SIG-M5 treated with dmso at 0.1 percent for 504 hours (cell line): ENCODE measurements around the gene GNG13.

Source experiments
- DNase-seq: peaks from one replicate; lab custom pipeline; 2025; ENCODE audit not compliant: unreplicated experiment; lab: John Stamatoyannopoulos, UW

Gene GNG13

GRCh38 chr16:795580-796229 lies 4.8 kb downstream of the GNG13 start:
- DNase-seq: peak; percentile 32

GRCh38 chr16:794853-795466 lies 5.6 kb downstream of the GNG13 start:
- DNase-seq: no peak

- no peak for DNase-seq
Measured at GRCh38 chr16:794091-794822, 6.3 kb downstream of the GNG13 start.

- DNase-seq: no peak
Measured at GRCh38 chr16:793414-793813, 7.1 kb downstream of the GNG13 start.

- DNase-seq: no peak
Measured at GRCh38 chr16:792221-792995, 8.1 kb downstream of the GNG13 start.

- DNase-seq: no peak
Measured at GRCh38 chr16:791131-791530, 9.4 kb downstream of the GNG13 start.

- DNase-seq: no peak
Measured at GRCh38 chr16:790086-790485, 10.4 kb downstream of the GNG13 start.

GRCh38 chr16:789191-789850 lies 11.2 kb downstream of the GNG13 start:
- DNase-seq: no peak

- DNase-seq: peak; percentile 77
Measured at GRCh38 chr16:788399-789126, 12.0 kb downstream of the GNG13 start, which contains the start of gene CHTF18. Gene CHTF18 (plus strand): TSS chr16:788620. CDS start chr16:788685, 65 bp downstream.

- DNase-seq: no peak
Measured at GRCh38 chr16:787978-788398, 12.5 kb downstream of the GNG13 start, which contains the start of gene RPUSD1. Gene RPUSD1 (minus strand): TSS chr16:788381. CDS start chr16:787737, 644 bp downstream.

GRCh38 chr16:787321-787966 lies 13.1 kb downstream of the GNG13 start:
- DNase-seq: no peak

GRCh38 chr16:785563-786535 lies 14.7 kb downstream of the GNG13 start:
- no peak for DNase-seq

- no peak for DNase-seq
Measured at GRCh38 chr16:784431-784830, 16.1 kb downstream of the GNG13 start.

GRCh38 chr16:783404-784161 lies 17.0 kb downstream of the GNG13 start:
- DNase-seq: no peak

GRCh38 chr16:782766-783403 lies 17.6 kb downstream of the GNG13 start:
- no peak for DNase-seq

GRCh38 chr16:782258-782657 lies 18.3 kb downstream of the GNG13 start:
- no peak for DNase-seq

- DNase-seq: no peak
Measured at GRCh38 chr16:781346-782010, 19.1 kb downstream of the GNG13 start.
